ENCODE data around the gene JADE3.
A peak's percentile ranks its signal among the peaks of the same experiment; 100 is the strongest.

Gene JADE3

GRCh38 chrX:47047989-47048388, 135.8 kb downstream of the JADE3 start:
- DNase-seq = no peak

GRCh38 chrX:47059142-47059874, 147.1 kb downstream of the JADE3 start:
- DNase-seq = no peak

GRCh38 chrX:47060708-47061107, 148.5 kb downstream of the JADE3 start:
- no peak for DNase-seq

GRCh38 chrX:47061238-47061919, 149.2 kb downstream of the JADE3 start:
- DNase-seq = no peak

- DNase-seq = no peak
These were observed 151.0 kb downstream of the JADE3 start for GRCh38 chrX:47063179-47063578.

GRCh38 chrX:47068214-47068613, 156.0 kb downstream of the JADE3 start:
- no peak for DNase-seq

- no peak for DNase-seq
These were observed 156.5 kb downstream of the JADE3 start for GRCh38 chrX:47068720-47069119.

- no peak for DNase-seq
These were observed 166.2 kb downstream of the JADE3 start, which contains the start of gene RGN for GRCh38 chrX:47078129-47079043. TSS of gene RGN (plus strand) at chrX:47078443. CDS start at chrX:47081145, 2,702 bp downstream.

GRCh38 chrX:47080215-47080914, 168.1 kb downstream of the JADE3 start:
- DNase-seq = no peak

- DNase-seq = no peak
These were observed 168.7 kb downstream of the JADE3 start for GRCh38 chrX:47080915-47081236.

GRCh38 chrX:47091149-47091775, 179.0 kb downstream of the JADE3 start:
- DNase-seq = peak; percentile 6

GRCh38 chrX:47093248-47093647, 181.0 kb downstream of the JADE3 start:
- peak; percentile 20 for DNase-seq

GRCh38 chrX:47093860-47094259, 181.6 kb downstream of the JADE3 start:
- no peak for DNase-seq

GRCh38 chrX:47097018-47097417, 184.8 kb downstream of the JADE3 start:
- DNase-seq = no peak

- DNase-seq = no peak
These were observed 186.3 kb downstream of the JADE3 start for GRCh38 chrX:47098338-47099094.

GRCh38 chrX:47101206-47101605, 189.0 kb downstream of the JADE3 start:
- DNase-seq = no peak
